HG03571 (cell line): ENCODE data around the gene RHEX.

Experiments
- ATAC-seq: cut with Tn5 transposase; IDR thresholded peaks from one replicate; pipeline ENCODE4 v1.9.1; 2021; ENCODE audit not compliant: unreplicated experiment

Gene RHEX

DNA sequence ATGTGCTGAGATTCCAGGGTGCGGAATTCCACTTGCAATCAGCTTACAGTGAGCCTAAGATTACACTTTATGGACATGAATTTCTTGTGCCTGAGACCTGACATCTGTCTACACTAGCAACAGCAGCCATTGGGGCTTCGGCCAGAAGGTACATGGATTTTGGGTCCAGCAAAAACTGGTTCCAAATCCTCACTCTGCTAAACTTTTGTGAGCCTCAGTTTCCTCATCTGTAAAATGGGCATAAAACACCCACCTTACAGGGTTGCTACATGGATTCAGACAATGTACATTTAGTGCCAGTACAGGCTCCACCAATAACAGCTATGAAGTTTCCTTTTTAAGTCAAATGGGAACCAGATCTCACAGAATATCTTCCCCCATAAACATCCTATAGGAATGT is 30.8 kb downstream of the RHEX start:
- ATAC-seq, result no peak

DNA sequence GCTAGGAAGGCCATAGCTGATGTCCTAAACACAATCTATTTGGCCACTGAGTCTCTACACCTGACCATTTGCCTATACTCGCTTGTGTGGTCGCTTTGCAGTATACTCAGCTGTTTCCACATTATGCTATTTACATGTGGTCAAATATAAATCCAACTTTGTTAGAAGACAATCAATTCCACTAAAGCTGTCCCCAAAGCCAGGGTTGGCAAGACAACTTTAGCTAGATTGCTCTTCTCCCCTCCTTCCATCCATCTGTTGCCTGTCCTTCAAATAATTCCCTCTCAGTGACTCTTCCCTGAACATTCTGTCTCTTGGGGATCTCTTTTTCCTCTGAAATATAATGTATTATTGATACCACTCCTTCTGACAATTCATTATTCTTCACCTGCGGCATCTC is 34.1 kb downstream of the RHEX start:
- ATAC-seq, result no peak

DNA sequence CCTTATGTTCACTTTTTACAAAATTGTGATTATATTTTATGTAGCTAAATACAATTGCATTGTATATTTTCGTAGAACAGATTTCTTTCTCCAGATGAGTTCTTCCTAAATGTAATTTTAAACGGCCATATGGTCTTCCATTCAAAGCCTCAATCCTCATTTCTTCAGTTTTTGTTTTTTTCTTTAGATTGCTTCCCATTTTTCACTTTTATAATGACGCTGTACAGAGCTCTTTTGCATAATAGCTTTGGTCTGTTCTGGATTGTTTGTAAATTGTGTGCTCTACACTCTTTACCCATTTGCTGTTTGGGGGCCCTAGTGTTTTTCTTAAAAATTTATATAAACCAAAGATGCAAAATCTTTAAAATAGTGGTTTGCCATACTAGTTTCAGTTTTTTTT is 36.4 kb downstream of the RHEX start:
- ATAC-seq, result no peak

- ATAC-seq, result no peak
These were observed 41.1 kb downstream of the RHEX start for GRCh38 chr1:206094024-206094423.

- ATAC-seq, result no peak
These were observed 44.4 kb downstream of the RHEX start for GRCh38 chr1:206097381-206097780.

DNA sequence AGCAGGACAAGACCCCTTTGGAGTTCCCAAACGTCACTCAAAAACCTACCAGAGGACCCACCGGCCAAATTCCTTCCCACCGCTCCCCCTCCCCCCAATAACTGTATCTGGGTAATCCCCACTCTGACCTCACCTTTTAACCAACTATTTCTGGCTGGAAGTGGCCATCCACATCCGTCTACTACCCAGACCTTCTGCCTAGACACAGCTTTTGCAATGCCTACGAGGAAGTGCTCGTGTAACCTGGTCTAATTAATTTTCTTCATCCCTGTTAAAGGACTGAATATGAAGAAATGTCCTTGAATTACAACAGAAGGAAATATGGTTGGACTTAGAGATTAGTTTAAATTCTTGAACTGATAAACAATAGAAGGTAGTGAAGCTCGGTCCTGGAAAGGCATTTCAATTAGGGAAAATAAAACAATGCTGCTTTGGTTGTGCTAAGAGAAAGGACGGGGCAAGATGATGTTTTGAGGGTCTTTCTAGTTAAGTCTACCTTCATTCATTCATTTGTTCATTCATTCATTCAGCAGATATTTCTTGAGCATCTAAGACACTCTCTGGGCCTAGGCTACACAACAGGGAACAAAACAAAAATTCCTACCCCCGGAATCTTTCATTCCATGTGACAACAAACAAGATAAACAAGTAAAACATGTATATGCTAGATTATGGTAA is 45.4 kb downstream of the RHEX start:
- no peak for ATAC-seq

DNA sequence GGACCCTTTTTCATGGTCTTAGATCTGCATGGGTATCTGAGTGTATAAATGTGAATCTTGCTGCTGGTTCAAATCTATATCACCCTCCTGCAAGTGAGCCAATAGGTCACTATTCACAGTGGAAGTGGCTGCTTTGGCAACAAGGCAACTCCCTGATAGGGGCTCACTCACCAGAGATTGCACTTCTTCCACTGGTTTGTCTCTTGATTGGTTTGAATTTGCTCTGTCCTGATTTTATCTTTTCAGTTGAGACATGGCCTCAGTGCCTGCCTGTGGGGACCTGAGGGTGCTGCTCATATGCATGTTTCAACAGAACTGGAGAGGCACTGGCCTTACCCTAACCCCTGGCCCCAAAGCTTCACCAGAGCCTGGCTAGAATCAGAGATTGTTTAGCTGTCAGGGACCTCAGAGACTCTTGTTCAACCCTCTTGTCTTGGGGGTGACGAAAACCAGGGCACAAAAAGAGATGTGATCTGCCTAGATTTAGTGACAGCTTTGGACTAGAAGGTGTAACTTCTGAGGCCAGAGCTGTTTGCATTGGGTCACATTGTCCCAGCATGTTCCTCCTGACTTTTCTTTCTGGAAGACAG is 47.3 kb downstream of the RHEX start:
- no peak for ATAC-seq

GRCh38 chr1:206101351-206102045 is 48.5 kb downstream of the RHEX start:
- no peak for ATAC-seq

DNA sequence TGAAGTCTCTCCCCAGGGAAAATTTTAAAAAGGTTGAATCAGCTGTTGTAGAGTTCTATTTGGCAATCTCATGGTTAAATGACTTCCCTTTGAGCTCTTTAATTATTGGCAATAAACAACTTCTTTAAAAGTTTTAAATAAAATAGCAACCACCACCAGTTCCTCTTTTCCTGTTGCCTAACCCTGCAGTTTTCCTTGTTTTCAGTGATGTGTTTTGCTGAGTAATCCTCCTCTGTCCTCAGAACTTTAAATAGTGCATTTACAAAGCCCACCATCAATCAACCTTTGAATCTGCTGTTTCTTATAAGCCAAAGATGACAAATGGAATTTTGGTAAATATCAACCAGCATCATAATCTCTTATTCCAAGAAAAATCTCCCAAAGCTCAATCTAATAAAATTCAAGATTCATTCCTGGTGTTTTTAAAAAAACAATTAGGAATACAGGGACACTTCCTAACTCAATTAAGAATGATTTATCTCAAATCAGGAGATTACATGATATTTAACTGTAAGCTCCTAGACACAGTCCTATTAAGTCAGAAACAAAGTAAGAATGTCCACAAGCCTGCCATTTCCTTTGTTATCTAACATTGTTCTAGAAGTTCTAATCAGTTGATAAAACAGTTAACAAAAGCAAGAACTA is 49.4 kb downstream of the RHEX start:
- ATAC-seq, result no peak

DNA sequence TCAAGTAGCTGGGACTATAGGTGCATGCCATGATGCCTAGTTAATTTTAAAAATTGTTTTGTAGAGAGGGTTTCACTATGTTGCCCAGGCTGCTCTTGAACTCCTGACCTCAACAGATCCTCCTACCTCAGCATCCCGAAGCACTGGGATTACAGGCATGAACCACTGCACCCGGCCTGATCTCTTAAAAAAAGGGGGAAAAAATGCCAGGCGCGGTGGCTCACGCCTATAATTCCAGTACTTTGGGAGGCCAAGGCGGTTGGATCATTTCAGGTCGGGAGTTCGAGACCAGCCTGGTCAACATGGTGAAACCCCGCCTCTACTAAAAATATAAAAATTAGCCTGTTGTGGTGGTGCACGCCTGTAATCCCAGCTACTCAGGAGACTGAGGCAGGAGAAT is 51.0 kb downstream of the RHEX start:
- no peak for ATAC-seq

DNA sequence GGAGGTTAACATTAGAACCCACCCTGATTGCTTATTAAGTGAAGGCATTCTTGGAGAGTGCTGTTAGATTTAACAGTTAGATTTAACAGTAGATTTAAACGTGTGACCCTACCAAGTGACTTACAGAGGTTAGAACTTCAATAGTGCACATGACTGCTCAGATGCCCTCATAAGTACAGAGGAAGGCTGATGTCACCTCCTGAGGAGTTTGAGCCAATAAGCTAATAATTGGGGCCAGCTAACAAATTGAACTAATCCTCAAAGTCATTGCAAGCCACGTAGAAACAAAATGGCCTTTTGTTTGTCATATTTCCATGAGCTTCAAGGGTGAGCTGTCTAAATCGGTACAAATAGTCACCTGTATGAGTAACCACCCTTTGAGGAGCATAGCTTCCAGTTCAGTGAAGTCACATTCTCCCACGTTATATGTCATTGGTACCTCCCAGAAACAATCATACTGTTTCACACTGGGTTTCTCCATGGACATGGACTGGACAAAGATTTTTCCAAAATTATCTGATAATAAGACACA is 52.6 kb downstream of the RHEX start:
- ATAC-seq, result no peak

GRCh38 chr1:206106328-206107167 is 53.6 kb downstream of the RHEX start:
- no peak for ATAC-seq

GRCh38 chr1:206107168-206107544 is 54.2 kb downstream of the RHEX start:
- ATAC-seq, result no peak

- no peak for ATAC-seq
These were observed 55.7 kb downstream of the RHEX start for GRCh38 chr1:206108635-206109034.

- no peak for ATAC-seq
These were observed 56.7 kb downstream of the RHEX start for GRCh38 chr1:206109718-206110117.

GRCh38 chr1:206110161-206110560 is 57.2 kb downstream of the RHEX start:
- ATAC-seq, result no peak

DNA sequence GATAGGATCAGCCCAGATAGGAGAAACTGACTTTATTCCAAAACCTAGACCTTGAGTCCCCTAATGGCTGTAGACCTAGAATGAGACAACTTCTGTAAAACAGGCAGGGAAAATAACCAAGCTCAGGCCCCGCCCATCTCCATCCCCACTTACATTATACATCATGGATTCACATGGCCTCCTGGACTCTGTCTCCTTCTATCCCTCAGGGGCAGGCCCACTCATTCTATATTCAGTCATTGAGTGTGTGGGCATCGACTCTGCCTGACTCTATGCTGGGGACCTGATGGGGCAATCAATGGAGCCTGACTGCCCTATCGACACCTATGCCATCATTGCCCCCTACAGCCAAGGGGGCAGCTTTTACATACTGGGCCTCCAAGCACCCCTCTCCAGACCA is 57.8 kb downstream of the RHEX start:
- no peak for ATAC-seq

GRCh38 chr1:206111271-206111927 is 58.4 kb downstream of the RHEX start:
- no peak for ATAC-seq

GRCh38 chr1:206112600-206113301 is 59.8 kb downstream of the RHEX start:
- no peak for ATAC-seq
